GM10266 (cell line): Measurements from ENCODE around the gene GSTO2.

Experiments used
- DNase-seq: peaks from one replicate; pipeline ENCODE4 v3.0.0; 2012; ENCODE audit errors: extremely low spot score
- TF ChIP-seq, protein P1 (sequence below): IDR thresholded peaks from 2 replicates; pipeline ENCODE4 v1.5.1; 2012; ENCODE audit warnings: mild to moderate bottlenecking, low read depth; ENCODE audit not compliant: control insufficient read depth, insufficient read depth; ENCODE audit errors: missing control alignments

GSTO2 gene

DNA sequence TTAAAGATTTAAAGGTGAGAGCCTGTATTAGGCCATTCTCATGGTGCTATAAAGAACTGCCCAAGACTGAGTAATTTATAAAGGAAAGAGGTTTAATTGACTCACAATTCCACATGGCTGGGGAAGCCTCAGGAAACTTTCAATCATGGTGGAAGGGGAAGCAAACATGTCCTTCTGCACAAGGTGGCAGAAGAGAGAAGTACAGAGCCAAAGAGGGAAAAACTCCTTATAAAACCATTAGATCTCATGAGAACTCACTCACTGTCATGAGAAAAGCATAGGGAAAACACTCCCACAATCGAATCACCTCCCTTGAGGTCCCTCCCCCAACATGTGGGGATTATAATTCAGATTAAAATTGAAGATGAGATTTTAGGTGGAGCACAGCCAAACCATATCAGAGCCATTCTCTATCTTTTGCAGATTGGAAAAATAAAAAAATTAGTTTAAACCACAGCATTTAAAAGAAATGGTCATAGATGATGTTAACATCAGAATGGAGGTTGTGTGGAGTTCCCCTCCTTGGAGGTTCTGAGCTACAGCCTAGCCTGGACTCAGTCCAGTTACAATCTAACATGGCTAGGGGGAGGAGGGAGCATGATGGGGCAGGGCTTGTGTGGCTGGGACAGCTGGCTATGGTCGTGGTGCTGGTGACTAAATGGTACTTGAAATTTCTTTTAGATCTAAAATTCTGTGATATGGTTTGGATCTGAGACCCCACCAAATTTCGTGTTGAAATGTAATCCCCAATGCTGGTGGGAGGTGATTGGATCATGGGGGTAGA lies 33.1 kb downstream of the GSTO2 start:
- no peak for DNase-seq
- TF ChIP-seq, protein P1, sequence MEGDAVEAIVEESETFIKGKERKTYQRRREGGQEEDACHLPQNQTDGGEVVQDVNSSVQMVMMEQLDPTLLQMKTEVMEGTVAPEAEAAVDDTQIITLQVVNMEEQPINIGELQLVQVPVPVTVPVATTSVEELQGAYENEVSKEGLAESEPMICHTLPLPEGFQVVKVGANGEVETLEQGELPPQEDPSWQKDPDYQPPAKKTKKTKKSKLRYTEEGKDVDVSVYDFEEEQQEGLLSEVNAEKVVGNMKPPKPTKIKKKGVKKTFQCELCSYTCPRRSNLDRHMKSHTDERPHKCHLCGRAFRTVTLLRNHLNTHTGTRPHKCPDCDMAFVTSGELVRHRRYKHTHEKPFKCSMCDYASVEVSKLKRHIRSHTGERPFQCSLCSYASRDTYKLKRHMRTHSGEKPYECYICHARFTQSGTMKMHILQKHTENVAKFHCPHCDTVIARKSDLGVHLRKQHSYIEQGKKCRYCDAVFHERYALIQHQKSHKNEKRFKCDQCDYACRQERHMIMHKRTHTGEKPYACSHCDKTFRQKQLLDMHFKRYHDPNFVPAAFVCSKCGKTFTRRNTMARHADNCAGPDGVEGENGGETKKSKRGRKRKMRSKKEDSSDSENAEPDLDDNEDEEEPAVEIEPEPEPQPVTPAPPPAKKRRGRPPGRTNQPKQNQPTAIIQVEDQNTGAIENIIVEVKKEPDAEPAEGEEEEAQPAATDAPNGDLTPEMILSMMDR: no peak

DNA sequence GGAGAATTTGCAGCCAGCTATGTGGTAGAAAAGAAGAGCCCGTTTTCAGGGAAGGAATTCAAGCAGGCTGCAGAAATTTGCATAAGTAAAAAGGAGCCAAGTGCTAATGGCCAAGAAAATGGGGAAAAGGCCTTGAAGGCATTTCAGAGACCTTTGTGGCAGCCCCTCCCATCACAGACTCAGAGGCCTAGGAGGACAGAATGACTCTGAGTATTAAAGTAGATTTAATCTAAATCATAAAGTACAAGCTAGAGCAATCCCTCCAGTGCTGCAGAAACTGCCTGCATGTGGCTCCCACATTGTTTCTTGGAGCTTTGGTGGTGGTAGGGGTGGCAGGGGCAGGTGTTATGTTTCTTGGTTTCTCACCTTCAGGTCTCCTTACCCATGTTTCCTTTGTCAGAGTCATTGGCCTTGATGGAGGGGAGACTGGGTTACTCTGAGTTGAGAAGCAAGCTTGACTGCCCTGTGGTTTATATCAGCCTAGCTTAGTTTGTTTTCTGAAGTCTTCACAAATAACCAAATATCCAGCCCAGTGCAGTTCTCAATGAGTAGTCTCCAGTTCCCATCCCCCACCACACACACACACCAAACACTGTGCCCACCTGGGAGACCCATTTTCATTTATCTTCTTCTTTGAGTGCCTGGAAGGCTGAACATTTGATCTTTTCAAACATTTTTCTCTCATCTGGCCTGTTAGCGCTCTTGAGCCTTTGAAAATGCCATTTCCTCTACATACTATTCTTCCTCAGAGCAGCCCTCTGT lies 34.8 kb downstream of the GSTO2 start:
- no peak for DNase-seq
- TF ChIP-seq, protein P1: no peak

DNA sequence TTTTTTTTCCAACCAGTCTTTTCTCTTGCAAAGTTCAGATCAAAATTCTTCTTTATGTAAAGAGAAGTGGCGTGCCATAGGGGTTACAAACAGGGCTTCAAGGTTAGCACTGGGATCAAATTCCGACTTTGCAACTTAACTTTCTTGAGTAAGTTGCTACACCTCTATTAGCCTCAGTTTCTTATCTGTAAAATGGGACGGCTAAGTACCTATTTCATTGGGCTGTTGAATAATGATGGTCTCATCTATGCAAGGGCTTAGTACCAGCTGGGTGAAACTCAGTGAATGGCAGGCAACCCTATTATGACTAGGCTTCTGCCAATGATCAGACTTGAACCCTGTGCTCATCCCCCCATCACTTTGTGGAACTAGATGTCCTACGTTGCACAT lies 35.4 kb downstream of the GSTO2 start:
- no peak for DNase-seq
- TF ChIP-seq, protein P1: no peak

DNA sequence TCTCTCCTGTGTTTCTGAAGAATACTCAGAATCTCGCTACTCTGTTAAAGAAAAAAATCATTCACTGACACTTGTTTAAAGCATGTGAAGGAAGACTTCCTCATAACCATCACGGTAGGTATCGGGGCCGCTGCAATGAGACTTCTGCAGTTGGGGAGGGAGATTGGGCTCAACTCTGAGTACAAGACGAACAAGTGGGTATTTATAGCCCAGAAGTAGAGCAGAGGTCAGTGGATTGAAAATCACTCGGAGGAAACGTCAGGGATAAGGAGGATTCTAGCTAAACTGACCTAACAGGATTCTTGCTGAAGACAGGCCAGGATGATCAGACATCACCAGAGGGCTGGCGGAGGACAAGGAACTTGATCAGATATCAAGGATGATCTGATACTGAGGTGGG lies 35.9 kb downstream of the GSTO2 start:
- TF ChIP-seq, protein P1: no peak
- DNase-seq: no peak

DNA sequence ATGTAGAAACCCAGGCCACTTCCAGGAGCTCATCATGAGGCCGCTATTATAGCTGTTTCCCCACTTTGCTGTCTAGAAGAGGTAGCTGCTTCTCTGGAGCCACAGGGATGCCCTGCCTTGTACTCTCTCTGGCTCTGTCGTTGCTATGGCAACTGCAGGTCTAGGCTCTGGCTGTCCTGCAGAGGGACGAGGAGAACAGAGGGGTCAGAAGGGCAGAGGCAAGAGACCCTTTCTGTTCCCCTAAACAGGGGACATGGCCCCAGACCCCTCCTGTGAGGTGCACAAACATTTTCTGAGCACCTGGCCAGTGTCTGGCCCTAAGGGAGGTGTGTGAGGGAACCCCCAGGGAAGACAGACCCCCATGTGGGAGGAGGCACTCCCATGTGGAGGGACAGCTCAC lies 37.9 kb downstream of the GSTO2 start:
- no peak for DNase-seq

DNA sequence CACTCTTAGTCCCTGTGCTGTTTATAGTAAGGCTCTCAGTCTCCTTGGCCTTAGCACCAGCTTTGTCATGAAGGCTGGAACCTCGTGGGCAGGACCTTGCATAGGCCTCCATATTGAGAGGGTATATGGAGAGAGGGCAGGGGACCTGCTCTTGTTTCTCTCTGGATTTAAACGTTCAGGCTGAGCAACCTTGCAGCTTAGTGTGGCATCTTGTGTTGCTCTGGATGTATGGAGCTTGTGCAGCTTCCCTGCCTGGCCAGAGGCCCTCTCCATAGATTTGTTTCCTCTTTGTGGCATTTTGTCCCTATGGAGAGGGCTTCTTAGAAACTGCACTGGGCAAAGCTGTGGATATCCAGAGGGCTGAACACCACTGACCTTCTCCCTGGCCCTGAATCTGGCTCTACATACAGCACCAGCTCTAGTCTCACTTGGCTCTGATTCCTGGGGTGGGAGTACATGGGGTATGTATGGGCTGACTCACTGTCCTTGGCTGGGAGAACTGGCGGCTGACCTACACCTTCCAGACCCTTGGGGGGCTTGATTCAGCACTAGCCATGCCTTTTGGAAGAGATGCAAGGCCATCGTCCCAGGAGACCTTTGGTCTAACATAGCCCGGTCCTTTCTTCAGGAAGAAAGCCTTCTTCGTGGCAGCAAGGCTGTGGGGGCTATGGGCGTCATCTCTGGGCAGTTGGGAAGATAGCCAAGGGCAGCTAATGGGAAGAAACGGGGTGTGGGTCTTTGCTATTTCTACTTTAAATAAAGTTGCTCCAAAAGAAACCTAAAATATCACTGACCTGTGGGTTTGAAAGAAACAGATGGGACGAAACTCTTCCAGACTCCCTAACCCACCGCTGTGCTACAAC lies 38.8 kb downstream of the GSTO2 start:
- no peak for DNase-seq
- TF ChIP-seq, protein P1: no peak

More for the DNA sequence above, 37.9 kb downstream of the GSTO2 start:
- TF ChIP-seq, protein P1: no peak
